ENCODE measurements around the gene TBXAS1. TPM values are rescaled to one million over a fixed set of nuclear protein-coding genes. Genes with fewer than 3 reads are reported as not detected.

TBXAS1 gene
- total and polyA plus RNA-seq, 2 of the 8 experiments (the other 6 are each of a cell fraction or from before 2014, with no cell fraction given) = 0.86 to 2.1 TPM

- TF ChIP-seq GABPA (IDR thresholded peaks at IDR 0.05; ENCODE audit: borderline replicate concordance, insufficient read depth, low read length) (no peak), ATF2 (IDR thresholded peaks at IDR 0.05; ENCODE audit: low read length) (no peak), NANOG (IDR thresholded peaks at IDR 0.05; ENCODE audit: insufficient read depth, low read depth, low read length, poor library complexity, severe bottlenecking) (no peak), TAF7 (optimal IDR thresholded peaks at IDR 0.05; ENCODE audit: borderline replicate concordance, low read depth, low read length) (no peak)
Measured at GRCh38 chr7:139828446-139828845, 618 bp upstream of the TBXAS1 start (continued).

All from H1 (cell line).